GM10248 (cell line): ENCODE results near the gene SLIT3.
"Not testable (repeated sequence)": the region's sequence is repeated elsewhere in the genome, so short reads cannot be mapped to it uniquely, and the experiment has no call there.

Experiments used
- CTCF ChIA-PET: fragments of 300-600 bp; sonication (Branson Sonifier 250); formaldehyde crosslinking; extraction: SDS; loops from one replicate; lab custom pipeline; 2021; ENCODE audit warnings: antibody characterized with exemption; lab: Yijun Ruan, JAX
- POLR2A ChIA-PET: fragments of 350-650 bp; sonication (Branson Sonifier 250); formaldehyde crosslinking; extraction: SDS; loops from one replicate; lab custom pipeline; 2020; ENCODE audit warnings: antibody characterized with exemption; lab: Yijun Ruan, JAX
- DNase-seq: peaks from one replicate; pipeline ENCODE4 v3.0.0; 2012; ENCODE audit errors: extremely low spot score
- TF ChIP-seq, protein P1 (sequence below): IDR thresholded peaks from 2 replicates; pipeline ENCODE4 v1.5.1; 2012; ENCODE audit warnings: mild to moderate bottlenecking, low read depth; ENCODE audit errors: extremely low read depth, missing control alignments, control extremely low read depth

SLIT3 gene

DNA sequence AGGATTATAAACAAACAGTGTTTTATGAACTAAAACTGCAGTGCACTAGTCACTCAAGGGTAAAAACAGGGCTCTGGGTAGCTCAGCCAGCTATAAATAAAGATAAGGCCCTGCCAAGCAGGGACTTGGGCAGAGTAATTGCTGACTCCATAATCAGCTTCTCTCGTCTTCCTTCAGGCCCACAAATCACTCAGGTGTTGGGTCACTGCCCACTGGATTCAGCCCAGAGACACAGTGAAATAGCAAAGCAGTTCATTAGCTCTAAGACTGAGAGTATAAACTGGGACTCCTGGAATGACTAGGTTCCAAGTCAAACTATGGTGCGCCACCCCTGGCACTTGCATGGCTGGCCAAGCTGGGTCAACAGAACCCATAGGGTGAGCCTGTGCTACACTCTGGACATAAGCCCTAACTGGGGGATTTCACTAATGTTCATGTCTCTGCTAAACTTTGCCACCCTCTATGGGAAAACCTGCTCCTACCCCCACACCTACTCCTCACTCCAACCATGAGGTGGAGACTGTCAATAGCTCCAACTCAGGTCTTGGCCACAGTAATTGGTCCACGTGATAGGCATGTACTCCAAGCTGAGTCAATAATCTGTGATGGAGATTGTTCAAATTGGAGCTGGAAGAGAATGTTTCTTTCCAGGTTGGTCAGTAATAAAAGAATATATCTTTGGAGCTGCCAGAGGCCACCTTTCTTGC is 158.5 kb downstream of the SLIT3 start:
- DNase-seq: no peak
- CTCF ChIA-PET: interaction anchor here (1.3 kb wide), 1 partner anchor 12 kb away, joined by 3 read pairs; no protein-coding TSS in a partner anchor
- POLR2A ChIA-PET: no interaction called here
- TF ChIP-seq, protein P1, sequence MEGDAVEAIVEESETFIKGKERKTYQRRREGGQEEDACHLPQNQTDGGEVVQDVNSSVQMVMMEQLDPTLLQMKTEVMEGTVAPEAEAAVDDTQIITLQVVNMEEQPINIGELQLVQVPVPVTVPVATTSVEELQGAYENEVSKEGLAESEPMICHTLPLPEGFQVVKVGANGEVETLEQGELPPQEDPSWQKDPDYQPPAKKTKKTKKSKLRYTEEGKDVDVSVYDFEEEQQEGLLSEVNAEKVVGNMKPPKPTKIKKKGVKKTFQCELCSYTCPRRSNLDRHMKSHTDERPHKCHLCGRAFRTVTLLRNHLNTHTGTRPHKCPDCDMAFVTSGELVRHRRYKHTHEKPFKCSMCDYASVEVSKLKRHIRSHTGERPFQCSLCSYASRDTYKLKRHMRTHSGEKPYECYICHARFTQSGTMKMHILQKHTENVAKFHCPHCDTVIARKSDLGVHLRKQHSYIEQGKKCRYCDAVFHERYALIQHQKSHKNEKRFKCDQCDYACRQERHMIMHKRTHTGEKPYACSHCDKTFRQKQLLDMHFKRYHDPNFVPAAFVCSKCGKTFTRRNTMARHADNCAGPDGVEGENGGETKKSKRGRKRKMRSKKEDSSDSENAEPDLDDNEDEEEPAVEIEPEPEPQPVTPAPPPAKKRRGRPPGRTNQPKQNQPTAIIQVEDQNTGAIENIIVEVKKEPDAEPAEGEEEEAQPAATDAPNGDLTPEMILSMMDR: no peak

DNA sequence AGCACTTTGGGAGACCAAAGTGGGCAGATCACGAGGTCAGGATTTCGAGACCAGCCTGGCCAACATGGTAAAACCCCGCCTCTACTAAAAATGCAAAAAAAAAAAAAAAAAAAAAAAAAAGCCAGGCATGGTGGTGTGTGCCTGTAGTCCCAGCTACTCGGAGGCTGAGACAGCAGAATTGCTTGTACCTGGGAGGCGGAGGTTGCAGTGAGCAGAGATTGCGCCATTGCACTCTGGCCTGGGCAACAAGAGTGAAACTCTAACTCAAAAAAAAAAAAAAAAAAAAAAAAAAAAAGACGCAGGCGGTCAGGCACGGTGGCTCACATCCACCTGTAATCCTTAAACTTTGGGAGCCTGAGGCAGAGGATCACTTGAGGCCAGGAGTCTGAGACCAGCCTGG is 160.7 kb downstream of the SLIT3 start:
- POLR2A ChIA-PET, CTCF ChIA-PET, DNase-seq: not testable (repeated sequence)

DNA sequence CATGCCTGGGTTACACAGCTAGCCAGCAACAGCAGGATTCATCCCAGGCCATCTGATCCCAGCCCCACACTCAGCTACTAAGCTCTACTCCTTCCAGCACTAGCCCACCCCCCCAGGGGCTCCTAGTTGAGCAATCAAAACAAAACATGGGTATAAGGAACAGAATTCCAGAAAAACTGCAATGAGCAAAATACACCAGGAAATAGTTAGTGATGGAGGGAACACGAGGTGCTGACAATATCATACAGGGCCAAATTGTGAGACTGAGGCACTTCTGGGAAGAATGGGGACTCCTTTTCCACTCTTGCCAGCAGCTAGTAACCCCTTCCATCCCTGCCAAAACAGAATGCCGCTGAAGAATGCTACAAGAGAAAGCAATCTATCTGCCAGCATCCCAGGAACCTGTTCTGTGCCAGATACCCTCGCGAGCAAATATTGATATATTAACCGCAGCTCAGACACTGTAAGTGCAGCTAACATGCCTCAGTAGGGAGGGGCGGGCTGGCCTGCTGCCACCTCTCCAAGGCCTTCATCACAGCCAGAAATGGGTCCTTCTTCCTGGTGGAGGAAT is 161.4 kb downstream of the SLIT3 start:
- ChIA-PET POLR2A (no interaction called here), CTCF (no interaction called here)
- no peak for DNase-seq
- TF ChIP-seq, protein P1: no peak

DNA sequence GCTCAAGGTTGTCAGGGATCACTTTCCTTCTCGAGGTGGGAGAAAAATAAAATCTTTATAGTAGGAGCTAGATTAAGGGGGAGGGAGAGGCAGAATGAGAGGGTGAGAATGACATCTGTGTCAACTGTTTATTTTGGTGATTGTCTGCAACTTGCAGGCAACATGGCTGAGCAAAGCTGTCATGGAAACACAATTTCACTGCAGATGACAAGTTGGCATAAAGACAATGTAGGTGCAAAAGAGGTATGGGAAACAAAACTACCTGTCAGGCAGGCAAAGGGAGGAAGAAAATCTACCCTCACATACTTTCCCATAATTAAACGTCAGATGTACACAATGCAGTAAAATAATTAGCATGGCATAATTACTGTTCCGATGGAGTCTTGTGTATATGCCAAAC is 167.4 kb downstream of the SLIT3 start:
- ChIA-PET CTCF (interaction anchor here (0.7 to 2.7 kb wide), 3 partner anchors 9 to 109 kb away, joined by 3 to 7 read pairs (median 3); no protein-coding TSS in a partner anchor), POLR2A (no interaction called here)
- TF ChIP-seq, protein P1: no peak
- DNase-seq: no peak

DNA sequence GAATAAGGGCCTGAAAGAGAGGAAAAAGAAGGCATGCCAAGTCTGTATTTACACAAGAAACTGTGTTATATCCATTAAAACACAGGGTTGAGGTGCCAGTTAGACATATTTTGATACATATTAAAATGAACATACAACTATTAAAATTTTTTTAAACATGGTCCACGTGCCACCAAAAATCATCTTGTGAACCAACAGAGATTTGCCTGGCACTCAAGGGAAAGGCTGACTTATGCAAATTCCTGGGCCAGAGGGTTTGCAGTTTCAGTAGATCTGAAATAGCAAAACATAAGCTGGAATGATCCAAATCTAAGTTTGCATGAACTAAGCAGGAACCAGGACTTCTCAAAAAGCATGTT is 168.7 kb downstream of the SLIT3 start:
- ChIA-PET POLR2A (no interaction called here), CTCF (no interaction called here)
- TF ChIP-seq, protein P1: no peak
- DNase-seq: no peak

DNA sequence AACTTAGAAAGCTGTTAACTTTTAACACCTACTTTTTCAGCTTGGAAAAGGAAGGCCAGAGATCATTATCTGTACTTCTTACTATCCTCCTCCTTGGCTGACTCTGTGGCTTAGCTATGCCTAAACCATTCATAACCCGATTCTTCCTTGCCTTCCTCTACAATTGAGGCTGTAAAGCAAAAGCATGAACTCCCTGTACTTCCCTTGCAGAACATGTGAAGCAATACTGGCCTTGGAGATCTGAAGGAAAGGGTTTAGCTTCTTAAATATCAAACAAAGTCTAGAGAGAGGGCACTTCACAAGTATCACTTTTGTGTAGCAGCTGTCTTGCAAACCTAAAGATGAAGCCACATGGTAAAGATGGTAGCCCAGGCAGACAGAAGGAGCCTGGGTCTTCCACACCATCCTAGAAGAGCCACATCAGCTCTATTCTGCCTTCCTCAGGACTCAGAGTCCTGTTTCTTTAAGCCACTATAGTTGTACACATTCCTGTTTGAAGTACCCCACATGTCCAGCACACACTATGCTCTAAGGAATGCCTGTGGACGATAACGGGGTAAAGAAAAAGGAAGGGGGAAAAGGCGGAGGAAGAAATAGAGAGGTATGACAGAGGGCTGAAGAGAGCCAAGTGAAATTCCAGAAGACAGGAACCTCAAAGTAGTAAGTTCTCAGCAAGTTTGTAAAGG is 169.2 kb downstream of the SLIT3 start:
- TF ChIP-seq, protein P1: no peak
- ChIA-PET CTCF (no interaction called here), POLR2A (no interaction called here)
- DNase-seq: no peak

DNA sequence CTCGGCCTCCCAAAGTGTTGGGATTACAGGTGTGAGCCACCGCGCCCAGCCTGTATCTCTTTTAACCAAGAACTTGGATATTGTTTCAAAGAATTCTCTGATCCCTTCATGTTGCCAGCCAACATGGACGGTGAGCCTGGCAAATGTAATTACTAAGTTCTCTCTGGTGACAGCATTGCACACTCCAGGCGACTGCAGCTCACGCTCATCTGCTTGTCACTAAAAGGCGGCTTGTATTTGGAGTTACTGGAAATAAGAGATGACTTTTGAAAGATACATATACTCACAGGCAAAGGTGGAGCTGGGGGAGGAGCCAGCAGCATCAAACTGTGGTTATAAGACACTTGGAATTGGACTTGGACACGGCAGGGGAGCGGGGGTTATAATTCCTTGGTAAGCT is 172.3 kb downstream of the SLIT3 start:
- TF ChIP-seq, protein P1: no peak
- ChIA-PET CTCF (no interaction called here), POLR2A (no interaction called here)
- no peak for DNase-seq
